Fibroblast of lung (primary cell): ENCODE measurements around the gene PSMG4.

Experiments
- EZH2 ChIP-seq: IDR thresholded peaks from 2 replicates; pipeline ENCODE4 v1.5.1; 2012; ENCODE audit warnings: low read length, control low read depth, mild to moderate bottlenecking; ENCODE audit errors: missing control alignments
- TF ChIP-seq, protein P1 (sequence below), 2 donors: IDR thresholded peaks in 1 of 2; conservative IDR thresholded peaks in 1 of 2; 1 replicate in 1 of 2; 2 replicates in 1 of 2; pipeline ENCODE4 v1.5.1; 2011 to 2012; ENCODE audit warnings: low read length in 2 of 2, control low read depth in 1 of 2, inconsistent platforms in 1 of 2, low read depth in 1 of 2, mild to moderate bottlenecking in 1 of 2

DNA sequence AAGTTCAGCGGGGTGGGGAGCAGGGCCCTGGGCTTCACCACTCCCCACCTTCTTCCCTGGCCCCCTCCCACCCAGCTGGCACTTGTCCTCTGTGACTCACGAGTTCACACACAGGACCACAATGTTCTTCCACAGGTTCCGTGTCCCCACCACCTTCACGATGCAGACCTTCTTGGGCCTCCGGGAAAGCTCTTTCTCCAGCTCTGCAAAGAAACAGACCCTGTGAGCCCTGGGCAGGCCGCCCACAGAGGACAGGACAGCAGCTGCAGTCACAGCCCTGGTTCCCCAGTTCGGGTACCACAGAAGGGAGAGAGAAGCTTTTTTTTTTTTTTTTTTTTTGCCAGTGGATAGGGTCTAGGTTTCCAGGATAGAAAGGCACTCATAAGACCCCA, 30.9 kb downstream of the PSMG4 start:
- TF ChIP-seq, protein P1, sequence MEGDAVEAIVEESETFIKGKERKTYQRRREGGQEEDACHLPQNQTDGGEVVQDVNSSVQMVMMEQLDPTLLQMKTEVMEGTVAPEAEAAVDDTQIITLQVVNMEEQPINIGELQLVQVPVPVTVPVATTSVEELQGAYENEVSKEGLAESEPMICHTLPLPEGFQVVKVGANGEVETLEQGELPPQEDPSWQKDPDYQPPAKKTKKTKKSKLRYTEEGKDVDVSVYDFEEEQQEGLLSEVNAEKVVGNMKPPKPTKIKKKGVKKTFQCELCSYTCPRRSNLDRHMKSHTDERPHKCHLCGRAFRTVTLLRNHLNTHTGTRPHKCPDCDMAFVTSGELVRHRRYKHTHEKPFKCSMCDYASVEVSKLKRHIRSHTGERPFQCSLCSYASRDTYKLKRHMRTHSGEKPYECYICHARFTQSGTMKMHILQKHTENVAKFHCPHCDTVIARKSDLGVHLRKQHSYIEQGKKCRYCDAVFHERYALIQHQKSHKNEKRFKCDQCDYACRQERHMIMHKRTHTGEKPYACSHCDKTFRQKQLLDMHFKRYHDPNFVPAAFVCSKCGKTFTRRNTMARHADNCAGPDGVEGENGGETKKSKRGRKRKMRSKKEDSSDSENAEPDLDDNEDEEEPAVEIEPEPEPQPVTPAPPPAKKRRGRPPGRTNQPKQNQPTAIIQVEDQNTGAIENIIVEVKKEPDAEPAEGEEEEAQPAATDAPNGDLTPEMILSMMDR (conservative IDR thresholded peaks at IDR 0.05 in 1 of 2, IDR thresholded peaks at IDR 0.05 in 1 of 2; ENCODE audit: low read depth in 1 of 2, low read length in 2 of 2): no peak
- no peak for TF ChIP-seq EZH2
